Prostate gland (tissue), 1 donor: ENCODE data around the gene NOS1AP.

Experiments
- POLR2A ChIP-seq: fragments of 450-650 bp; IDR thresholded peaks from one replicate; pipeline ENCODE4 v1.6.1; 2016; ENCODE audit warnings: antibody characterized with exemption, mild to moderate bottlenecking
- POLR2AphosphoS5 ChIP-seq: sonication (generic); formaldehyde crosslinking; IDR thresholded peaks from one replicate; pipeline ENCODE4 v1.6.1; 2017; ENCODE audit warnings: antibody characterized with exemption

- TF ChIP-seq POLR2AphosphoS5 (no peak), POLR2A (no peak)
Observed at GRCh38 chr1:162363823-162364222, 294.3 kb downstream of the NOS1AP start.
